ENCODE results near the gene ACTL7B. TPM values are rescaled to one million over a fixed set of nuclear protein-coding genes. Genes with fewer than 3 reads are reported as not detected.

The ACTL7B gene
- total RNA-seq, 1 donor from 2014 or later, result 0.08 TPM

Other genes starting within 250 kb of the ACTL7B start
- gene ACTL7A, start 6.3 kb upstream of the ACTL7B start, total RNA-seq, result not detected in 2 replicates
- 31.6 and 35.2 TPM in 2 replicates for gene ELP1, start 78.1 kb upstream of the ACTL7B start, total RNA-seq
- 14.7 and 14.8 TPM in 2 replicates for gene ABITRAM, start 78.4 kb upstream of the ACTL7B start, total RNA-seq
- 24.8 and 25.1 TPM in 2 replicates for gene CTNNAL1, start 157.5 kb upstream of the ACTL7B start, total RNA-seq

All from activated T-helper 1 cell treated with anti-CD3 and anti-CD28 coated beads, Interleukin-12 subunit alpha, Interleukin-12 subunit beta, Interleukin-2, Interleukin-4 antibody, amounts not matched to agents 30 ng/mL and 10 ng/mL and 1 ng/mL, durations not matched to agents 14 hours and 24 hours and 36 hours (primary cell).